ENCODE data around the gene SPTLC1.
"Not testable (repeated sequence)": the region's sequence is repeated elsewhere in the genome, so short reads cannot be mapped to it uniquely, and the experiment has no call there.

Gene SPTLC1, protein sequence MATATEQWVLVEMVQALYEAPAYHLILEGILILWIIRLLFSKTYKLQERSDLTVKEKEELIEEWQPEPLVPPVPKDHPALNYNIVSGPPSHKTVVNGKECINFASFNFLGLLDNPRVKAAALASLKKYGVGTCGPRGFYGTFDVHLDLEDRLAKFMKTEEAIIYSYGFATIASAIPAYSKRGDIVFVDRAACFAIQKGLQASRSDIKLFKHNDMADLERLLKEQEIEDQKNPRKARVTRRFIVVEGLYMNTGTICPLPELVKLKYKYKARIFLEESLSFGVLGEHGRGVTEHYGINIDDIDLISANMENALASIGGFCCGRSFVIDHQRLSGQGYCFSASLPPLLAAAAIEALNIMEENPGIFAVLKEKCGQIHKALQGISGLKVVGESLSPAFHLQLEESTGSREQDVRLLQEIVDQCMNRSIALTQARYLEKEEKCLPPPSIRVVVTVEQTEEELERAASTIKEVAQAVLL
- total RNA-seq: 56.1 to 80.7 (median 77.0) reads per million in 3 experiments

DNA sequence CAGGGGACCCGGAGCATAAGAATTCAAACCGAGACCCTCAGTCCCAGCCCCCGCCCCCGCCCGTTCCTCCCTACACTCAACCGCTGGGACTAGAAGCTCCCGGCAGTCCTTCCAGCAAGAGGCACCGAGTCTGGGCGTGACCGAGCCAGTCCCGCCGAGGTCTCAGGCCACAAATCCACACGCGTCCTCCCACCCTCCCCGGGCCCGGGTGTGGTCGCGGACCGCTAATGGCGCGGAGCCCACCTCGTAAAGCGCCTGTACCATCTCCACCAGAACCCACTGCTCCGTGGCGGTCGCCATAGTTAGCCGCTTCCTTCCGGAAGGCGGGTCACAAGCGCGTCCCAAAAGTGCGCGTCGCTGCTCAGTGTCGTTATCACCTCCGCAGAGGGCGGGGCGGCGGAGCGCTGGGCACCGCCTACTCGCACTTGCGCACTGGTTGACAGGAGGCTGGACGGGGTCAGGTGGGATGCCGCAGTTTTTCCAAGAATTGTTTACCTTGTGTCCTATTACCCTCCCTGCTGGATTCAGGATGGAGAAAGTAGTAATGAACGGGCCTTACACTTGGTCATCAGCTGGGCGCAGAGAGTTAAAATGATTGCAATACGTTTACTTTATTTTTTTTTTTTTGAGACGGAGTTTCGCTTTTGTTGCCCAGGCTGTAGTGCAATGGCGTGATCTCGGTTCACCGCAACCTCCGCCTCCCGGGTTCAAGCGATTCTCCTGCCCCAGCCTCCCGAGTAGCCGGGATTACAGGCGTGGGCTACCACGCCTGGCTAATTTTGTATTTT, at the start of gene SPTLC1:
Gene SPTLC1, minus strand, starts transcription at position 343 of the 788 bp plus-strand sequence. Its CDS starts 43 bp downstream, at position 300.
- peak; percentile 93 for DNase-seq

- DNase-seq: no peak
Measured at GRCh38 chr9:92164975-92165374, 49.8 kb upstream of the SPTLC1 start.

GRCh38 chr9:92164490-92164889, 49.3 kb upstream of the SPTLC1 start:
- DNase-seq: no peak

DNA sequence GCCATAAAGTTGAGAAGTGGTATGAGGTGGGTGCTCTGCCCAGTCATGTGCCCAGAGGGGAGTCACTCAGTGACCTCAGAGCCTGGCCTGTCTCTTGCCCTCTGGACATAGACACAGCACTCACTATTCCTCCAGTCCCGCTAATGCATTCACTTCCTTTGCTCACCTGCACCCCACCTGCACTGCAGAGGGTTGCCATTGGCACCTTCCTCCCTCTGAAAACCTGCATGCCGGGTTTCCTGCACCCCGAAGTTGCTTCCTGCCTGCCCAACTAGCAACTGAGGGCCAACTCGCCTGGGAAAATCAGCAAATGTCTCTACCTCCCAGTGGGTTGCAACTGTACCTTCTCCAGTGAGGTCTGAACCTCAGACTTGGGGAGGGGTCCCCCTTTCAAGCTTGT, 48.1 kb upstream of the SPTLC1 start:
- DNase-seq: no peak

- no peak for DNase-seq
Measured at GRCh38 chr9:92160786-92161185, 45.6 kb upstream of the SPTLC1 start.

DNA sequence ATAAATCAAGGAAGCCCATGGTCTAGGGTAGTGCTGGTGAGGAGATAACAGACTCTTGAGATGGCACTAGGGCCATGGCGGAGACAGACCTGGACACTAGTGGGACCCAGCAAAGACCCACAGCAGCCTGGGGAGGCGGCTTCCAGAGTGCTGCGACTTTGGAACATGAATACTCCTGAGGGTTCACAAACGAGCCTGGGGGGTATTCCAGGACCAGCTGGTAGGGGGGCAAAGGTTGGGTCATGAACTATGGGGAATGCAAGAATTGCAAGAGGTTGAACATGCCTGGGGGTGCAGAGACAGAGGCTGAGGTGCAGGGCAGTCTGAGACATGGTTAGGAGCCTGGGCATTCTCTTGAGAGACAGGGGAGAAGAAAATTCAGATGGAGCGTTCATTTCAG, 43.8 kb upstream of the SPTLC1 start:
- no peak for DNase-seq

DNA sequence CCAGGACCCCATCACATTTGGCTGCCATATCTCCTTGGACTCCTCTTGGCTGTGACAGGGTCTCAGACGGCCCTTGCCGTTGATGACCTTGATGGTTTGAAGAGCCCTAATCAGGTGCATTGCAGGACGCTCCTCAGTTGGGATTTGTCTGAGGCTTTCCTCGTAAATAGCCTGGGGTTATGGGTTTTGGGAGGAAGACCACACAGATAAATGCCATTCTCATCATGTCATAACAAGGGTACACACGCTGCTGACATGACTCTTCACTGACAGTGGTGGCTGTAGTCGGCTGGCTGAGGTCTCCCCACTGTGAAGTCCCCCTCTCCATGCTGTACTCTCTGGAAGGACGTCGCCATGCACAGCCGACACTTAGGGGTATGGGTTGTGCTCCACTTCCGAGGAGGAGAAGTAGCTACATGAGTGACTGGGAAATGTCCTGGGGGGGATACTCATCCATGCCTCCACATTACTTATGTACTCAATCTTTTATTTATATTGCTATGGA, 42.9 kb upstream of the SPTLC1 start:
- DNase-seq: no peak

DNA sequence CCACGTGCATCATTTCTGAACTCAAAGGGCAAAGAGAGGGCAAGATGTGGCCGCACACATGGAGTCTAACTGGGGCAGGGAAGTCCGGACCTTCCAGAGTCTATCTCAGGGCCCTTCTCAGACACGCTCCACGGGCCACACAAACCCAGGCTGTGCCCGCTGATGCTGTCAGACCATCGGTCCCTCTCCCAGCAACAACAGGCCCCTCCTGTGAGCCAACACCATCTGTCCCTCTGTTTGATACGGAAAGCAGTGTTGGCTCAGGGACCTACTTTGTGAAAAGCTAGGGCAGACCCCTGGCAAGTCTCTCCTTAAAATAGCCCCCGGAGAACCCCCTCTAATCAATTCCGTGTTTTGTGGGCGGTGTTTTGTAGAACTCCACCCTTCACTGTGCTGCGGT, 40.5 kb upstream of the SPTLC1 start:
- DNase-seq: not testable (repeated sequence)

DNA sequence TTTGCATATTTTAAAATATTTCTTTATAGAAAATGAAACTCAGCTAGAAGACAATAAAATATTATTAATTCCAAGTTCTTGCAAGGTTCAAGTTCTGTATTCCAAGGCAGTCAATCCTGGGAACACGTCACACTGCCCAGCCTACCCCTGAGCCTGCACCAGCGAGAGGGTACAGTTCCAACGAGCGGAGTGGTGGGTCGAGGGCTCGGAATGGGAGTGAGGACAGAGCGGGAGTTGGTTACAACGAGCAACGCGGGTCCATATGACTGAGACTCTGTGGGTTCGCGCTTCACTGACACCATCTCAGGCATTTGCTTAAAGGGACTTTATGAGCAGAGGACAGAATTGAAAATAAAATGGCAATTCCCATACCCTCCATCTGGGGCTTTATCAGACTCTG, 40.0 kb upstream of the SPTLC1 start:
- no peak for DNase-seq

GRCh38 chr9:92153466-92154415, 38.5 kb upstream of the SPTLC1 start:
- not testable (repeated sequence) for DNase-seq

- no peak for DNase-seq
Measured at GRCh38 chr9:92151691-92152393, 36.6 kb upstream of the SPTLC1 start.

- not testable (repeated sequence) for DNase-seq
Measured at GRCh38 chr9:92150501-92151470, 35.6 kb upstream of the SPTLC1 start.

GRCh38 chr9:92147852-92148180, 32.6 kb upstream of the SPTLC1 start:
- no peak for DNase-seq

GRCh38 chr9:92147030-92147851, 32.0 kb upstream of the SPTLC1 start:
- no peak for DNase-seq

DNA sequence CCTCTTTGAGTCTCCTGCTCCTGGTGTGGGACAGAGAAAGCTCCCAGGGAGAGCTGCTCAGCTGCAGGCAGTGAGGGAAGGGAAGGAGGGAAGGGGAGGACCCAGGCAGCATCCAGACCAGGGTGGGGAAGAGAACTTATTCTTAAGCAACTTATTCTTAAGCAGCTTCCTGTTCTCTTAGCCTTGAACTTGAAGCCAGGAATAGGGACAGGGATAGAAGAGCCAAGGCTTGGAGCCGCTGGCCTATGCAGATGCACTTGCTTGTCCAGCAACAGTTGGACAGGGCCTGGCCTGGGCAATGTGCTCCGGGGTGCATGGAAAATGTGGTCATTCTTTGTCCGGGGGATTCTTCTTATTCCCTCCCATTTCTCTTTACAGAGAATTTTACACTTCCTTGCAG, 31.4 kb upstream of the SPTLC1 start:
- DNase-seq: no peak

DNA sequence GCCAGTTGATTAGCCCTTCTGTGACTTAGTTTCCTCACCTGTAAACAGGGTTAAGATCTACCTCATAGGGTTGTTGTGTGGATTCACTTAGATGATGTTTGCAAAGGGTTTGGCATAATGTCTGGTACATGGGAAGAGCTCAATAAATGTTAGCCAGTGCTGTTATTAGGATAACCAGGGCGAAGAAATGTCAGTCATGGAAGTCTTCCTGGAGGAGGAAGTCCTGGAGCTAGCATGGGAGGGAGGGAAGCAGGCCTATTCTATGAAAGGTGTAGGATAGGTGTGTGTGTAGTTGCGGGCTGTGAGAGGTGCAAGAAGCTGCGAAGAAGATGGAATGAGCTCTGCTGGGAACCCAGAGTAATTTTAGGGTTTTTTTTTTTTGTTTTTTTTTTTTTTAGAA, 30.6 kb upstream of the SPTLC1 start:
- DNase-seq: not testable (repeated sequence)

DNA sequence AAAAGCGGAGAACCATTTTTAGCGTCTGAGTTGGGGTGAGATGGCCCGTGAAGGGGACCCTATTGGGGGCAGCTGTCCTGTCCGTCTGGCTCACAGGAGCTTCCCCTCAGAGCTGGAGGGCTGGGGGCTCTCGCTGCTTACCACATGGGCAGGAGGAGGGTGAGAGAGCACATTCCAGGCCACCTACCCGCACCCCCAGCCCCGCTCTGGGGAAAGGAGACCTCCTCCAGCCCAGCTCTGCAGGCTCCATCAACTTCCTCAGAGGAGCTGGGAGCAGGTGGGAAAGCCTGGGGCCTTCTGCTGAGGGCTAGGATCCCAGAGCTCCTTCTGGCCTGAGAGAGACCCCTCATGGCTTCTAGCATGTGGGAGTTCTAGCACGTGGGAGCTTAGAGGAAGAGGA, 27.1 kb upstream of the SPTLC1 start:
- no peak for DNase-seq

DNA sequence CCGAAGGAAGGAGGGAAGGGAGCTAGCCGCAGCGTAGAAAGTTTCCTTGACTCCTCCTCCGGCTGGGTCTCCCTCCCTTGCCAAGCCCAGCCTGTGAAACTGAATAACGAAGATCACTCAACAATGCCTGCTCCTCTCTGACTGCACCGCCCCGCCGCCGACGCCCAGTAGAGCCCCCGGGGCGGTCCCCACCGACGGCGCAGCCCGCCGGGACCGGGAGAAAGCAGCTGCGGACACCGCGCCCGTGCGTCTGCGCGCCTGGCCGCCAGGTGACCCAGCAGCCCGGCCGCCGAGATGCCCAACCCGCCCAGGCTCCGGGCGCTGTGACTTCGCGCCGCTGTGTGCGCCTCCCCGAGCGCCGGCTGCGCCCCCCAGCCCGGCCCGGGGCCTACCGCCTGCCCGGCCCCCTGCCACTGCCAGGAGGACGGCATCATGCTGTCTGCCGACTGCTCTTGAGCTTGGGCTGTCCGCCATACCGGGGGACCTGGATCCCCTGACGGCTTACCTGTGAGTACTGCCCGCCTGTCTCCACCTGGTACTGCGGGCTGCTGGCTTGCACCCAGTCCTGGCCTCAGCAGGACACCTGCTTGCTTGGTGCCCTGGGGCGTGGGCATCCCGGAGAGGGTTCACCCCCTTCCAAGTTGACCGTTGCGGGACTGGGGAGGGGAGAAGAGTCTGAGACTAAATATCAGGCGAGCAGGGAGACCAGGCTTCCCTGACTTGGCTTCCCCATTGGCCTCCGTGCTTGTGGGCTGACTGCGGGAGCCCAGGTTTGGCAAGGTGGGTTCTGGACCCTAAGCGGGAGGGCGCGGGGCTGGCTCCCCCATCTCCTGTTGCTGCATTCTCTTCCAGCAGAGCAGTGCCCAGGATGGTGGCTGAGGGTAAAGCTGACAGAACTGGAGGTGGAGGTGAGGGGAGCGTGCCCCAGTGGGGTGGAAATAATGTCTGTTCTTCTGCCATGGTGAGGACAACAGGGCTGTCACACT, 26.2 kb upstream of the SPTLC1 start:
- no peak for DNase-seq
